Lung (tissue), 12 donors: Measurements from ENCODE around the gene CFLAR. TPM values are rescaled to one million over a fixed set of nuclear protein-coding genes. Genes with fewer than 3 reads are reported as not detected.

Experiments
- ATAC-seq: fragments of 200-7000 bp; cut with Tn5 transposase; one replicate; pipeline ENCODE4 v1.9.1; 2020; ENCODE audit warnings: moderate number of reproducible peaks; ENCODE audit not compliant: insufficient read depth, low FRiP score
- DNase-seq, 3 donors: peaks; one replicate each; pipeline ENCODE4 v3.0.0-alpha.2; 2013 to 2017
- H3K27ac ChIP-seq, 2 donors: one replicate each; pipeline ENCODE4 v1.5.1; 2013; ENCODE audit warnings: mild to moderate bottlenecking in 2 of 2, moderate library complexity in 2 of 2, control low read depth in 1 of 2, inconsistent platforms in 1 of 2, low read depth in 1 of 2, low read length in 1 of 2
- H3K27me3 ChIP-seq, 3 donors: one replicate each; pipeline ENCODE4 v1.5.1; 2013; ENCODE audit warnings: low read length in 2 of 3; ENCODE audit not compliant: control insufficient read depth in 3 of 3, insufficient read depth in 3 of 3
- H3K36me3 ChIP-seq, 4 donors: one replicate each; pipeline ENCODE4 v1.5.1; 2013; ENCODE audit warnings: low read length in 4 of 4, mild to moderate bottlenecking in 1 of 4, moderate library complexity in 1 of 4; ENCODE audit not compliant: control insufficient read depth in 4 of 4, insufficient read depth in 4 of 4
- H3K4me1 ChIP-seq, 5 donors: one replicate each; pipeline ENCODE4 v1.5.1; 2013; ENCODE audit warnings: low read length in 5 of 5, mild to moderate bottlenecking in 2 of 5, moderate library complexity in 1 of 5; ENCODE audit not compliant: control insufficient read depth in 5 of 5, insufficient read depth in 5 of 5
- H3K4me3 ChIP-seq: one replicate; pipeline ENCODE4 v1.5.1; 2013; ENCODE audit warnings: mild to moderate bottlenecking, control low read depth, moderate library complexity
- H3K9ac ChIP-seq, 2 donors: one replicate each; pipeline ENCODE4 v1.5.1; 2013; ENCODE audit warnings: low read length in 2 of 2, control low read depth in 1 of 2; ENCODE audit not compliant: insufficient read depth in 1 of 2
- H3K9me3 ChIP-seq, 4 donors: one replicate each; pipeline ENCODE4 v1.5.1; 2013; ENCODE audit warnings: low read length in 3 of 4, mild to moderate bottlenecking in 1 of 4, moderate library complexity in 1 of 4; ENCODE audit not compliant: control insufficient read depth in 4 of 4, insufficient read depth in 3 of 4
- CTCF ChIP-seq: IDR thresholded peaks from 2 replicates; pipeline ENCODE4 v1.5.1; 2012; ENCODE audit warnings: mild to moderate bottlenecking; ENCODE audit errors: control extremely low read depth, extremely low read depth
- WGBS, 2 donors: extraction: QIAGEN DNeasy Blood & Tissue Kit; methylation state at CpG; one replicate each; pipeline ENCODE4 v1.1.7; 2013; 5-methylcytosine and 5-hydroxymethylcytosine counted together
- polyA plus RNA-seq, 2 donors: library from polyadenylated mRNA; stranded (reverse); fragments of 200-250 nt; gene quantifications; one replicate each; pipeline ENCODE4 v1.2.1, GENCODE V29; 2013
- total RNA-seq, 2 donors: library from RNA; depleted of rRNA in 1 of 2; stranded (reverse); fragments of >200 nt in 1 of 2; gene quantifications; one replicate each; pipeline ENCODE4 v1.2.1, GENCODE V29; 2014 to 2021
- donor health status: control.
- donor health status: control.
- donor health status: Bipolar disorder and iron deficiency.
- donor health status: healthy.
- donor health status: DM: yes; HTN: yes; CAD: no.

Gene CFLAR
- total and polyA plus RNA-seq, 4 donors, result 101 to 345 (median 238) TPM

- ATAC-seq, result no peak
Observed at GRCh38 chr2:201172279-201172678, 56.3 kb downstream of the CFLAR start.

GRCh38 chr2:201174687-201175086 is 58.7 kb downstream of the CFLAR start:
- no peak for ATAC-seq
- no peak overlapping the region for H3K4me3 ChIP-seq
- no peak for DNase-seq
- no peak overlapping the region for H3K9ac ChIP-seq
- peaks cover 0 to 1% (median 0%) of the 10 kb centered on the region in 5 donors for H3K4me1 ChIP-seq
- TF ChIP-seq CTCF, result no peak
- no peaks in the 10 kb centered on the region for H3K36me3 ChIP-seq
- H3K27ac ChIP-seq, result peak overlapping the region in 1 of 2 donors; percentile 48
- H3K9me3 ChIP-seq, result no peaks in the 10 kb centered on the region
- H3K27me3 ChIP-seq, result no peaks in the 10 kb centered on the region
- WGBS, 2 donors, result 54 to 80% methylated on average over 1 of the region's 1 CpG

More at GRCh38 chr2:201172279-201172678, 56.3 kb downstream of the CFLAR start:
- H3K27me3 ChIP-seq, result no peaks in the 10 kb centered on the region
- no peak for DNase-seq
- TF ChIP-seq CTCF, result no peak
- peaks cover 0 to 3% (median 0%) of the 10 kb centered on the region in 4 donors for H3K9me3 ChIP-seq
- peaks cover 0 to 1% (median 0%) of the 10 kb centered on the region in 5 donors for H3K4me1 ChIP-seq
- H3K27ac ChIP-seq, result no peak overlapping the region
- no peak overlapping the region for H3K4me3 ChIP-seq
- peaks cover 0 to 4% (median 2%) of the 10 kb centered on the region in 4 donors for H3K36me3 ChIP-seq
- no peak overlapping the region for H3K9ac ChIP-seq
- WGBS, 2 donors, result 44 to 49% methylated on average over 2 of the region's 2 CpGs

GRCh38 chr2:201176081-201176481 is 60.1 kb downstream of the CFLAR start:
- Histone ChIP-seq H3K4me3 (no peak overlapping the region), H3K27me3 (no peaks in the 10 kb centered on the region), H3K36me3 (no peaks in the 10 kb centered on the region), H3K9ac (no peak overlapping the region), H3K27ac (peak overlapping the region in 1 of 2 donors; percentile 20), H3K9me3 (no peaks in the 10 kb centered on the region), H3K4me1 (peaks cover 0 to 1% (median 0%) of the 10 kb centered on the region in 5 donors)
- DNase-seq (peak in 1 of 3 donors; percentile 33), ATAC-seq (peak; percentile 44)
- 59 to 82% methylated on average over 6 of the region's 6 CpGs for WGBS, 2 donors
- TF ChIP-seq CTCF, result no peak

- DNase-seq, result no peak
- WGBS, 2 donors, result 42 to 67% methylated on average over 3 of the region's 3 CpGs
- no peak for ATAC-seq
Observed at GRCh38 chr2:201180010-201180409, 64.0 kb downstream of the CFLAR start.

More at GRCh38 chr2:201180010-201180409, 64.0 kb downstream of the CFLAR start:
- Histone ChIP-seq H3K9ac (no peak overlapping the region), H3K27ac (no peak overlapping the region), H3K36me3 (no peaks in the 10 kb centered on the region), H3K9me3 (no peaks in the 10 kb centered on the region), H3K4me1 (peaks cover 0 to 3% (median 0%) of the 10 kb centered on the region in 5 donors), H3K27me3 (no peaks in the 10 kb centered on the region), H3K4me3 (no peak overlapping the region)
- TF ChIP-seq CTCF, result no peak
